IMR-90 (cell line): Measurements from ENCODE around the gene MYH6. TPM values are rescaled to one million over a fixed set of nuclear protein-coding genes. Genes with fewer than 3 reads are reported as not detected.

Experiments
- ATAC-seq: fragments of 200-7000 bp; cut with Tn5 transposase; 2 replicates; pipeline ENCODE4 v1.9.1; 2020; ENCODE audit warnings: low read depth, mild to moderate bottlenecking, moderate library complexity
- BruUV-seq: library from RNA; stranded (reverse); fragments of 400-500 nt; replicated peaks from 2 replicates; lab custom pipeline; 2021; lab: Mats Ljungman, UMichigan
- CTCF ChIA-PET: fragments of 300-600 bp; formaldehyde crosslinking; extraction: SDS; loops from one replicate; lab custom pipeline; 2021; ENCODE audit warnings: antibody characterized with exemption; lab: Yijun Ruan, JAX
- POLR2A ChIA-PET: fragments of 300-600 bp; sonication (Branson Sonifier 250); formaldehyde crosslinking; loops from one replicate; lab custom pipeline; 2022; ENCODE audit warnings: antibody characterized with exemption; ENCODE audit not compliant: unreplicated experiment; lab: Charles Lee
- DNase-seq: peaks from one replicate; pipeline ENCODE4 v3.0.0; 2013
- H2AFZ ChIP-seq: replicated peaks from 2 replicates; pipeline ENCODE3; 2013; ENCODE audit warnings: low read length, mild to moderate bottlenecking; ENCODE audit not compliant: poor library complexity
- H2AK5ac ChIP-seq: 2 replicates; pipeline ENCODE4 v1.6.1; 2013; ENCODE audit warnings: low read depth, low read length, inconsistent platforms
- H2AK9ac ChIP-seq: replicated peaks from 2 replicates; pipeline ENCODE3; 2013; ENCODE audit warnings: mild to moderate bottlenecking, low read depth, low read length, moderate library complexity; ENCODE audit not compliant: poor library complexity
- H2BK120ac ChIP-seq: 2 replicates; pipeline ENCODE4 v1.6.1; 2013; ENCODE audit warnings: low read depth, low read length, inconsistent platforms
- H2BK15ac ChIP-seq: 3 replicates; pipeline ENCODE4 v1.6.1; 2013; ENCODE audit warnings: low read depth, low read length, inconsistent platforms
- H2BK20ac ChIP-seq: 2 replicates; pipeline ENCODE4 v1.6.1; 2013; ENCODE audit warnings: low read depth, mild to moderate bottlenecking, inconsistent platforms, low read length, moderate library complexity
- H2BK5ac ChIP-seq: 2 replicates; pipeline ENCODE4 v1.6.1; 2013; ENCODE audit warnings: mild to moderate bottlenecking, low read depth, low read length, inconsistent platforms; ENCODE audit not compliant: poor library complexity, severe bottlenecking
- H3K14ac ChIP-seq: replicated peaks from 2 replicates; pipeline ENCODE4 v1.6.1; 2013; ENCODE audit warnings: low read depth, low read length, inconsistent platforms
- H3K18ac ChIP-seq: 2 replicates; pipeline ENCODE4 v1.6.1; 2013; ENCODE audit warnings: low read depth, low read length, control low read depth
- H3K23ac ChIP-seq: 2 replicates; pipeline ENCODE4 v1.6.1; 2013; ENCODE audit warnings: low read depth, low read length, inconsistent platforms
- H3K27ac ChIP-seq: 2 replicates; pipeline ENCODE4 v1.5.1; 2013; ENCODE audit warnings: mild to moderate bottlenecking, control low read depth, low read length; ENCODE audit not compliant: insufficient read depth
- H3K27me3 ChIP-seq: 2 replicates; pipeline ENCODE4 v1.6.1; 2013; ENCODE audit warnings: low read length; ENCODE audit not compliant: control insufficient read depth, insufficient read depth
- H3K36me3 ChIP-seq: 2 replicates; pipeline ENCODE4 v1.6.1; 2013; ENCODE audit warnings: low read length, mixed read lengths; ENCODE audit not compliant: control insufficient read depth, insufficient read depth
- H3K4ac ChIP-seq: 2 replicates; pipeline ENCODE4 v1.6.1; 2013; ENCODE audit warnings: low read depth, low read length, inconsistent platforms
- H3K4me1 ChIP-seq: 2 replicates; pipeline ENCODE4 v1.6.1; 2013; ENCODE audit warnings: low read length, mixed read lengths; ENCODE audit not compliant: control insufficient read depth, insufficient read depth
- H3K4me2 ChIP-seq: 2 replicates; pipeline ENCODE4 v1.6.1; 2013; ENCODE audit warnings: low read depth, mild to moderate bottlenecking, control low read depth, low read length, moderate library complexity
- H3K4me3 ChIP-seq: 2 replicates; pipeline ENCODE4 v1.5.1; 2013; ENCODE audit warnings: low read depth, mild to moderate bottlenecking, control low read depth, low read length, moderate library complexity; ENCODE audit not compliant: insufficient read depth
- H3K56ac ChIP-seq: 2 replicates; pipeline ENCODE4 v1.6.1; 2013; ENCODE audit warnings: low read length, inconsistent platforms; ENCODE audit not compliant: insufficient read depth; ENCODE audit errors: extremely low read depth
- H3K79me1 ChIP-seq, 2 experiments: 2 replicates each; pipeline ENCODE4 v1.6.1; 2013; ENCODE audit warnings: low read length in 2 of 2, inconsistent platforms in 1 of 2, low read depth in 1 of 2
- H3K9ac ChIP-seq: 2 replicates; pipeline ENCODE4 v1.6.1; 2013; ENCODE audit warnings: low read depth, low read length, control low read depth
- H3K9me1 ChIP-seq: 2 replicates; pipeline ENCODE4 v1.6.1; 2013; ENCODE audit warnings: low read length, inconsistent platforms; ENCODE audit not compliant: insufficient read depth
- H3K9me3 ChIP-seq: 2 replicates; pipeline ENCODE4 v1.6.1; 2013; ENCODE audit warnings: low read length; ENCODE audit not compliant: control insufficient read depth, insufficient read depth
- H4K20me1 ChIP-seq: 2 replicates; pipeline ENCODE4 v1.6.1; 2013; ENCODE audit warnings: low read length, inconsistent platforms; ENCODE audit not compliant: insufficient read depth
- H4K5ac ChIP-seq: 2 replicates; pipeline ENCODE4 v1.6.1; 2013; ENCODE audit warnings: mild to moderate bottlenecking, low read depth, low read length, control low read depth
- H4K8ac ChIP-seq, 2 experiments: 2 replicates each; pipeline ENCODE4 v1.6.1; 2013; ENCODE audit warnings: low read depth in 2 of 2, low read length in 2 of 2, control low read depth in 1 of 2, inconsistent platforms in 1 of 2
- H4K91ac ChIP-seq: 2 replicates; pipeline ENCODE4 v1.6.1; 2013; ENCODE audit warnings: low read depth, low read length, inconsistent platforms; ENCODE audit not compliant: insufficient read depth
- BHLHE40 ChIP-seq: fragments of 150-350 bp; IDR thresholded peaks from 2 replicates; pipeline ENCODE4 v1.6.1; 2016; ENCODE audit warnings: mild to moderate bottlenecking, low read depth, low read length
- CEBPB ChIP-seq: IDR thresholded peaks from 2 replicates; pipeline ENCODE4 v1.6.1; 2012; ENCODE audit warnings: low read depth, low read length, improper control_type of control experiment
- CHD1 ChIP-seq: IDR thresholded peaks from 2 replicates; pipeline ENCODE4 v1.6.1; 2012; ENCODE audit warnings: low read depth, low read length, improper control_type of control experiment
- CTCF ChIP-seq: conservative IDR thresholded peaks from 2 replicates; pipeline ENCODE4 v1.5.1; 2012; ENCODE audit warnings: mild to moderate bottlenecking, low read depth, low read length, improper control_type of control experiment
- ELK1 ChIP-seq: fragments of 150-350 bp; IDR thresholded peaks from 2 replicates; pipeline ENCODE4 v1.6.1; 2016; ENCODE audit warnings: low read depth, mild to moderate bottlenecking, low read length, moderate library complexity, borderline replicate concordance
- FOS ChIP-seq: fragments of 150-350 bp; IDR thresholded peaks from 2 replicates; pipeline ENCODE4 v1.6.1; 2016; ENCODE audit warnings: low read depth, low read length
- MAFK ChIP-seq: IDR thresholded peaks from 2 replicates; pipeline ENCODE4 v1.6.1; 2012; ENCODE audit warnings: low read depth, low read length, improper control_type of control experiment
- MAZ ChIP-seq: IDR thresholded peaks from 2 replicates; pipeline ENCODE4 v1.6.1; 2012; ENCODE audit warnings: low read depth, mild to moderate bottlenecking, low read length, improper control_type of control experiment, moderate library complexity, borderline replicate concordance
- MXI1 ChIP-seq: IDR thresholded peaks from 2 replicates; pipeline ENCODE4 v1.6.1; 2012; ENCODE audit warnings: low read depth, mild to moderate bottlenecking, low read length, moderate library complexity, borderline replicate concordance
- NFE2L2 ChIP-seq: fragments of 150-350 bp; IDR thresholded peaks from 2 replicates; pipeline ENCODE4 v1.6.1; 2016; ENCODE audit warnings: low read depth, mild to moderate bottlenecking, low read length
- POLR2A ChIP-seq: IDR thresholded peaks from 2 replicates; pipeline ENCODE4 v1.6.1; 2012; ENCODE audit warnings: mild to moderate bottlenecking, low read depth, low read length
- RAD21 ChIP-seq: IDR thresholded peaks from 2 replicates; pipeline ENCODE4 v1.6.1; 2012; ENCODE audit warnings: low read length, improper control_type of control experiment
- RCOR1 ChIP-seq: IDR thresholded peaks from 2 replicates; pipeline ENCODE4 v1.6.1; 2012; ENCODE audit warnings: mild to moderate bottlenecking, low read length, improper control_type of control experiment; ENCODE audit not compliant: insufficient replicate concordance
- RFX5 ChIP-seq: IDR thresholded peaks from 2 replicates; pipeline ENCODE4 v1.8.0; 2012; ENCODE audit warnings: low read depth, mild to moderate bottlenecking, low read length, moderate library complexity
- SMC3 ChIP-seq: fragments of 150-350 bp; IDR thresholded peaks from 2 replicates; pipeline ENCODE4 v1.6.1; 2016; ENCODE audit warnings: low read depth, mild to moderate bottlenecking, antibody characterized with exemption, low read length, moderate library complexity
- USF2 ChIP-seq: fragments of 150-350 bp; IDR thresholded peaks from 2 replicates; pipeline ENCODE4 v1.6.1; 2017; ENCODE audit warnings: mild to moderate bottlenecking, antibody characterized with exemption, low read length, low read depth
- WGBS, 2 experiments: methylation state at CpG; one replicate each; pipeline versions ENCODE4 v1.1.5 to v1.1.7; 2013; ENCODE audit warnings: missing lambda C conversion rate in 2 of 2; ENCODE audit not compliant: insufficient read length in 1 of 2; ENCODE audit errors: extremely low coverage in 2 of 2; 5-methylcytosine and 5-hydroxymethylcytosine counted together
- dilution Hi-C: fragments of 300-500 bp; cut with HindIII; formaldehyde crosslinking; loops from one replicate; pipeline ENCODE4 v1.14.3; 2018; ENCODE audit warnings: low sequenced_read_pairs; ENCODE audit not compliant: unreplicated experiment
- in situ Hi-C: fragments of 300-500 bp; cut with MboI; formaldehyde crosslinking; loops from 3 replicates; pipeline ENCODE4 v1.14.3; 2019; ENCODE audit warnings: low sequenced_read_pairs, inconsistent platforms, mixed read lengths
- intact Hi-C: fragments of 100-400 bp; cut with micrococcal nuclease; formaldehyde crosslinking; loops from 2 replicates; pipeline ENCODE4 v1.10.0; 2022
- polyA plus RNA-seq, 3 experiments: library from polyadenylated mRNA; depleted of rRNA; stranded (reverse); fragments of >200 nt; gene quantifications; 2 replicates each; pipeline ENCODE4 v1.2.3, GENCODE V29; 2012; ENCODE audit warnings: low replicate concordance in 1 of 3
- total RNA-seq: library from RNA; depleted of rRNA; stranded (reverse); fragments of >200 nt; gene quantifications from 2 replicates; pipeline ENCODE4 v1.2.3, GENCODE V29; 2012

The MYH6 gene
- total and polyA plus RNA-seq, 2 of the 4 experiments (the other 2 are of a cell fraction), result not detected

GRCh38 chr14:23386999-23387398, 21.1 kb downstream of the MYH6 start:
- no peaks in the 10 kb centered on the region for H3K9me1 ChIP-seq
- no peak overlapping the region for H3K4ac ChIP-seq
- H2AK9ac ChIP-seq, result no peak overlapping the region
- ATAC-seq (no peak), DNase-seq (no peak)
- no peak overlapping the region for H2AK5ac ChIP-seq
- H3K4me2 ChIP-seq, result no peak overlapping the region
- no peaks in the 10 kb centered on the region for H3K36me3 ChIP-seq
- no TSS peak for BruUV-seq
- H3K56ac ChIP-seq, result no peak overlapping the region
- in situ Hi-C loops (no loop called here), dilution Hi-C loops (no loop called here), intact Hi-C loops (no loop called here)
- no peak overlapping the region for H3K14ac ChIP-seq
- H3K18ac ChIP-seq, result no peak overlapping the region
- no peak overlapping the region for H2BK20ac ChIP-seq
- no peak overlapping the region for H4K8ac ChIP-seq
- no peak overlapping the region for H3K27ac ChIP-seq
- no CpG with 5 or more reads among the region's 1 CpG for WGBS, 2 experiments
- H2BK5ac ChIP-seq, result no peak overlapping the region
- H3K79me1 ChIP-seq, result no peaks in the 10 kb centered on the region
- no peak overlapping the region for H3K4me3 ChIP-seq
- no peak overlapping the region for H2BK15ac ChIP-seq
- ChIA-PET CTCF (interaction anchor here (1.2 kb wide), 1 partner anchor 8 kb away, joined by 3 read pairs; no protein-coding TSS in a partner anchor), POLR2A (no interaction called here)
- TF ChIP-seq POLR2A (no peak), RAD21 (no peak), USF2 (no peak), SMC3 (no peak), RCOR1 (no peak), ELK1 (no peak), BHLHE40 (no peak), MAFK (no peak), CEBPB (no peak), RFX5 (no peak), NFE2L2 (no peak), FOS (no peak), CTCF (no peak), CHD1 (no peak), MXI1 (no peak), MAZ (no peak)
- peaks cover 40% of the 10 kb centered on the region for H3K27me3 ChIP-seq
- H3K4me1 ChIP-seq, result no peaks in the 10 kb centered on the region
- no peaks in the 10 kb centered on the region for H3K9me3 ChIP-seq
- no peak overlapping the region for H2AFZ ChIP-seq
- no peak overlapping the region for H2BK120ac ChIP-seq
- no peak overlapping the region for H3K23ac ChIP-seq
- H4K5ac ChIP-seq, result no peak overlapping the region
- H4K20me1 ChIP-seq, result no peaks in the 10 kb centered on the region
- H3K9ac ChIP-seq, result no peak overlapping the region
- no peak overlapping the region for H4K91ac ChIP-seq
